ENCODE measurements around the gene PPFIA2. TPM values are rescaled to one million over a fixed set of nuclear protein-coding genes. Genes with fewer than 3 reads are reported as not detected.
A peak's percentile ranks its signal among the peaks of the same experiment; 100 is the strongest.

The PPFIA2 gene
- total and polyA plus RNA-seq, 8 donors = 0.15 to 9.9 (median 2.2) TPM

DNA sequence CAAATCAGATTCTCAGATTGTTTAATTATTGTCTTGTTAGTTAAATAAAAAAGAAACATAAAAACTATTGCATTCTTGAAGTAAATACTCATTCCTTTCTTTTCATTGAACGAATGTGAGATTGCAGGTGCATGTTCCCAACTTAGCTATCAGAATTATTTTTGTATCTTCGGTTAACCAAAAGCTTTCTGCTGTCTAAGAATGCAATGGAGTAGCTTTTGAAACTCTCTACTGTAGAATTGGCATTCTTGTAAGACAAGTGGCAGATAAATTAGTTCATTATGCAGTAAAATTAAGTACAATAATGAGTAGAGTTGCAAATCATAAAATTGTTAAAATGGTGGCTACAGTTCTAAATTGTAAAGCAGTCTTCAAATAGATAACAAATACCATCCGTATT, 383.2 kb downstream of the PPFIA2 start:
- no peak overlapping the region for H3K27ac ChIP-seq
- no peak overlapping the region for H3K4me3 ChIP-seq
- TF ChIP-seq EP300 (IDR thresholded peaks at IDR 0.05) (no peak), POLR2AphosphoS5 (IDR thresholded peaks at IDR 0.05) (no peak), POLR2A (IDR thresholded peaks at IDR 0.05) (no peak)
- TF ChIP-seq, protein P1, sequence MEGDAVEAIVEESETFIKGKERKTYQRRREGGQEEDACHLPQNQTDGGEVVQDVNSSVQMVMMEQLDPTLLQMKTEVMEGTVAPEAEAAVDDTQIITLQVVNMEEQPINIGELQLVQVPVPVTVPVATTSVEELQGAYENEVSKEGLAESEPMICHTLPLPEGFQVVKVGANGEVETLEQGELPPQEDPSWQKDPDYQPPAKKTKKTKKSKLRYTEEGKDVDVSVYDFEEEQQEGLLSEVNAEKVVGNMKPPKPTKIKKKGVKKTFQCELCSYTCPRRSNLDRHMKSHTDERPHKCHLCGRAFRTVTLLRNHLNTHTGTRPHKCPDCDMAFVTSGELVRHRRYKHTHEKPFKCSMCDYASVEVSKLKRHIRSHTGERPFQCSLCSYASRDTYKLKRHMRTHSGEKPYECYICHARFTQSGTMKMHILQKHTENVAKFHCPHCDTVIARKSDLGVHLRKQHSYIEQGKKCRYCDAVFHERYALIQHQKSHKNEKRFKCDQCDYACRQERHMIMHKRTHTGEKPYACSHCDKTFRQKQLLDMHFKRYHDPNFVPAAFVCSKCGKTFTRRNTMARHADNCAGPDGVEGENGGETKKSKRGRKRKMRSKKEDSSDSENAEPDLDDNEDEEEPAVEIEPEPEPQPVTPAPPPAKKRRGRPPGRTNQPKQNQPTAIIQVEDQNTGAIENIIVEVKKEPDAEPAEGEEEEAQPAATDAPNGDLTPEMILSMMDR (IDR thresholded peaks at IDR 0.05) = no peak
- WGBS, 5 donors = 47 to 81% (median 77%) methylated on average over 3 of the region's 3 CpGs
- no peaks in the 10 kb centered on the region for H3K9me3 ChIP-seq
- H3K27me3 ChIP-seq = no peaks in the 10 kb centered on the region
- intact Hi-C loops (cut with DNase I; ENCODE audit: low total_unique reads) = no loop called here
- no peak for DNase-seq
- no peaks in the 10 kb centered on the region for H3K4me1 ChIP-seq
- H3K36me3 ChIP-seq = no peaks in the 10 kb centered on the region

DNA sequence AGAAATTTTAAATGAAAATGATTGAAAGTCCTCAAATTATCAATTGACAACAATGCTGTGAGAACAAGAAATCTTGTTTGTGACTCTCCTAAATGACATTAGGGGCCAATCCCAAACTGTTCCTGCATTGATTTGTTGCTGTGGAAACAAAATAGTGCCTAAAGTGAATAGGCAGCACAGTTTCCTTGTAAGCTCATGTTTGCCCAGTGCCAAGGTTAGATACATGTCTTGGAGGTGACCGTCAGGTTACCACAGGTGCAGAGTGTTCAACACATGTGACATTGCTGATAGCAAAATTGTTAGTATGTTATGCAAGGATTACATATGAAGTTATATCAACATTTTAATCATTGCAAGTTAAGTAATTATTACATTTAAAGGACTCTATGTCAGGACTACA, 388.7 kb downstream of the PPFIA2 start:
- no peak overlapping the region for H3K27ac ChIP-seq
- TF ChIP-seq POLR2AphosphoS5 (IDR thresholded peaks at IDR 0.05) (no peak), POLR2A (IDR thresholded peaks at IDR 0.05) (no peak), EP300 (IDR thresholded peaks at IDR 0.05) (no peak)
- TF ChIP-seq, protein P1 (IDR thresholded peaks at IDR 0.05) = no peak
- intact Hi-C loops (cut with DNase I; ENCODE audit: low total_unique reads) = no loop called here
- no peaks in the 10 kb centered on the region for H3K36me3 ChIP-seq
- no peak overlapping the region for H3K4me3 ChIP-seq
- DNase-seq = peak in 1 of 2 donors; percentile 54
- H3K9me3 ChIP-seq = no peaks in the 10 kb centered on the region
- 36 to 61% (median 54%) methylated on average over 1 of the region's 1 CpG for WGBS, 5 donors
- no peaks in the 10 kb centered on the region for H3K4me1 ChIP-seq
- H3K27me3 ChIP-seq = no peaks in the 10 kb centered on the region

DNA sequence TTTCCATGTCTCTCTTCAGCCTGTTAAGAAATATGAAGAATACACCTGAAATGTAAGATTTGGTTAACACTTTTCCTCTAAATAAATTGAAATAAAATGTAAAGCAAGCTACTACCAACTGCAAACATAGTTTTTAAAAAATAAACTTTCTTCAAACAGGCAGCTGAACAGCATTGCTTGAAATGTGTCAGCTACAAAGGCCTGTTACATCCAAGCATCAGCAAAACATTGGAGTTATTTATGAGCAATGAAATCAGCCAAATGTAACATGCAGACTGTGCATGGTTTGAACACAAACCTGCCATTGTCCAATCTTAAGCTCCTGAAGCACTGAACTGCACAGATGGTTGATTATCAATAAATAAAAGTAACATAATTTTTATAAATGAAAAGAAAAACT, 390.0 kb downstream of the PPFIA2 start:
- H3K36me3 ChIP-seq = no peaks in the 10 kb centered on the region
- no peak for DNase-seq
- H3K9me3 ChIP-seq = no peaks in the 10 kb centered on the region
- no peaks in the 10 kb centered on the region for H3K27me3 ChIP-seq
- H3K4me1 ChIP-seq = no peaks in the 10 kb centered on the region
- no peak overlapping the region for H3K27ac ChIP-seq
- H3K4me3 ChIP-seq = no peak overlapping the region
- TF ChIP-seq POLR2A (IDR thresholded peaks at IDR 0.05) (no peak), POLR2AphosphoS5 (IDR thresholded peaks at IDR 0.05) (no peak), EP300 (IDR thresholded peaks at IDR 0.05) (no peak)
- TF ChIP-seq, protein P1 (IDR thresholded peaks at IDR 0.05) = no peak
- intact Hi-C loops (cut with DNase I; ENCODE audit: low total_unique reads) = no loop called here

DNA sequence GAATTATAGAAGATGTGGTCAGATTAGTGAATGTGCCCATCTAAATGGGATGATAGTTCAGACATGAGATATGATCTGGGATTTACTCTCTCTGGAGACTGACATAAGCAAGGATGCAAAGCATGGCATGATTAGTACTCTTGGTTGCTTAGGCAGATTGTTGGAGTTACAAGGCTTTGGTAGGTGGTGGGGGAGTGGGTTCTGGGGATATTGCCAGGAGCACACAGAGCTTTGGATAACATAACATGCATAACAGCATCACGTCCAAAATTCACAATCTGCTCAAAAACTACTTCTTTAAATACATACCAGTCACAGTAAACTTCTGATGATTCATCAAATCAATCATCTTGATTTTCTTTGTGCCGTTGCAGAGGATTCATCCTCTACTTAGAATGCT, 393.9 kb downstream of the PPFIA2 start:
- intact Hi-C loops (cut with DNase I; ENCODE audit: low total_unique reads) = no loop called here
- 48 to 63% (median 55%) methylated on average over 2 of the region's 2 CpGs for WGBS, 5 donors
- Histone ChIP-seq H3K36me3 (no peaks in the 10 kb centered on the region), H3K4me3 (no peak overlapping the region), H3K4me1 (no peaks in the 10 kb centered on the region), H3K9me3 (no peaks in the 10 kb centered on the region), H3K27me3 (no peaks in the 10 kb centered on the region), H3K27ac (no peak overlapping the region)
- DNase-seq = no peak
- TF ChIP-seq, protein P1 (IDR thresholded peaks at IDR 0.05) = no peak
- TF ChIP-seq POLR2AphosphoS5 (IDR thresholded peaks at IDR 0.05) (no peak), POLR2A (IDR thresholded peaks at IDR 0.05) (no peak), EP300 (IDR thresholded peaks at IDR 0.05) (no peak)

All from stomach (tissue), 9 donors.